PC-3 (cell line): ENCODE data around the gene SELENOM. TPM values are rescaled to one million over a fixed set of nuclear protein-coding genes. Genes with fewer than 3 reads are reported as not detected.

Experiments
- ATAC-seq: fragments of 200-7000 bp; cut with Tn5 transposase; 2 replicates; pipeline ENCODE4 v1.9.1; 2020; ENCODE audit warnings: mild to moderate bottlenecking, moderate library complexity
- BruUV-seq: library from RNA; stranded (reverse); fragments of 400-500 nt; replicated peaks from 2 replicates; lab custom pipeline; 2021; lab: Mats Ljungman, UMichigan
- CTCF ChIA-PET: fragments of 300-600 bp; sonication (Branson Sonifier 250); formaldehyde crosslinking; loops from one replicate; lab custom pipeline; 2022; ENCODE audit warnings: antibody characterized with exemption; lab: Charles Lee
- POLR2A ChIA-PET: fragments of 300-600 bp; sonication (Branson Sonifier 250); formaldehyde crosslinking; loops from one replicate; lab custom pipeline; 2022; ENCODE audit warnings: antibody characterized with exemption; ENCODE audit not compliant: unreplicated experiment; lab: Charles Lee
- DNase-seq: peaks from one replicate; pipeline ENCODE4 v3.0.0-alpha.2; 2015
- H2AFZ ChIP-seq: fragments of 300-600 bp; sonication (generic); 2 replicates; pipeline ENCODE4 v1.6.0; 2016; ENCODE audit warnings: antibody characterized with exemption, low read length
- H3F3A ChIP-seq: fragments of 300-600 bp; sonication (generic); one replicate; pipeline ENCODE4 v1.6.0; 2017; ENCODE audit warnings: antibody characterized with exemption, low read length, control low read depth, mild to moderate bottlenecking; ENCODE audit not compliant: unreplicated experiment
- H3K27ac ChIP-seq: fragments of 300-600 bp; sonication (generic); 2 replicates; pipeline ENCODE4 v1.5.1; 2016; ENCODE audit warnings: mild to moderate bottlenecking, low read length
- H3K27me3 ChIP-seq: fragments of 300-600 bp; sonication (generic); 2 replicates; pipeline ENCODE4 v1.6.1; 2016; ENCODE audit warnings: low read length, mixed read lengths
- H3K36me3 ChIP-seq: fragments of 300-600 bp; sonication (generic); 2 replicates; pipeline ENCODE4 v1.6.1; 2016; ENCODE audit warnings: low read depth, mixed run types, low read length, mixed read lengths
- H3K4me1 ChIP-seq: fragments of 300-600 bp; sonication (generic); 2 replicates; pipeline ENCODE4 v1.5.1; 2016; ENCODE audit warnings: low read length; ENCODE audit not compliant: insufficient read depth
- H3K4me2 ChIP-seq: fragments of 300-600 bp; sonication (generic); 2 replicates; pipeline ENCODE4 v1.6.0; 2016; ENCODE audit warnings: low read length
- H3K4me3 ChIP-seq: fragments of 300-600 bp; sonication (generic); 2 replicates; pipeline ENCODE4 v1.5.1; 2016; ENCODE audit warnings: mild to moderate bottlenecking, low read length, mixed read lengths
- H3K79me2 ChIP-seq: fragments of 300-600 bp; sonication (generic); 2 replicates; pipeline ENCODE4 v1.6.1; 2017; ENCODE audit warnings: low read length, mixed read lengths
- H3K9ac ChIP-seq: fragments of 300-600 bp; sonication (generic); 2 replicates; pipeline ENCODE4 v1.6.0; 2016; ENCODE audit warnings: mild to moderate bottlenecking, low read length
- H3K9me2 ChIP-seq: fragments of 300-600 bp; sonication (generic); replicated peaks from 2 replicates; pipeline ENCODE4 v1.6.1; 2016; ENCODE audit warnings: mixed run types, low read length, mixed read lengths
- H3K9me3 ChIP-seq: fragments of 300-600 bp; sonication (generic); 2 replicates; pipeline ENCODE4 v1.6.1; 2016; ENCODE audit warnings: low read length, mixed read lengths
- H4K20me1 ChIP-seq: fragments of 300-600 bp; sonication (generic); 2 replicates; pipeline ENCODE4 v1.6.1; 2016; ENCODE audit warnings: low read length, mixed read lengths
- EZH2 ChIP-seq: fragments of 300-600 bp; sonication (generic); IDR thresholded peaks from one replicate; pipeline ENCODE4 v1.6.1; 2017; ENCODE audit warnings: antibody characterized with exemption, mild to moderate bottlenecking, low read length; ENCODE audit not compliant: unreplicated experiment
- EZH2phosphoT487 ChIP-seq: fragments of 300-600 bp; sonication (generic); IDR thresholded peaks from 2 replicates; pipeline ENCODE4 v1.6.1; 2018; ENCODE audit warnings: mild to moderate bottlenecking, antibody characterized with exemption, low read length, borderline replicate concordance
- intact Hi-C: fragments of 100-400 bp; cut with micrococcal nuclease; formaldehyde crosslinking; loops from 2 replicates; pipeline ENCODE4 v1.9.0; 2023
- total RNA-seq: library from RNA; depleted of rRNA; stranded (reverse); fragments of >200 nt; gene quantifications from 2 replicates; pipeline ENCODE4 v1.2.3, GENCODE V29; 2014
- TF ChIP-seq, protein P1 (sequence below): fragments of 300-600 bp; sonication (generic); conservative IDR thresholded peaks from 2 replicates; pipeline ENCODE4 v1.5.1; 2017; ENCODE audit warnings: antibody characterized with exemption, low read depth, mild to moderate bottlenecking, low read length

Gene SELENOM
- total RNA-seq, 1 experiment from 2014 or later, result 36.8 TPM

DNA sequence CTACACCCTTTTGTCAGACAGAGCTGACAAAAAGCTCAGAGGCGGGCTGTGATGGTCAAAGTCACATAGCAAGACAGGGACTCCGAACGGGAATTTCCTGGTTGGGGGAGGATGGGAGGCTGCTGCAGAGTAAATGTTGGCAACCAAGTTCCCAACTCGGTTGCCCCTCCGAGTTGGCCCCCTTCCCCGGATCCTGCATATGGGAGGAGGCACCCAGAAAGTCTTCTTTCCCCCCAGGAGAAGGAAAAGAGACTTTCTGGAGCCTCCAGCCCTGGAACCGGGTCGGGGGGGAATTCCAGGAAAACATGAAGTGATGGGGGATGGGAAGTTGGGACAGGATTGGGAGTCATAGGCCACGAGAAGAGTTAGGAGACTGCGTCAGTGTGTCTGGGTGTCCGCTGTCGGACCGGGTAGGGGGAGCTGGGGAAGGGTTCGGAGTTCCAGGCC lies 614 bp downstream of the SELENOM start:
- Histone ChIP-seq H3K4me3 (peak overlapping the region; percentile 74), H3K9ac (peak overlapping the region; percentile 66), H3K79me2 (no peaks in the 10 kb centered on the region), H3K9me2 (no peaks in the 10 kb centered on the region), H3K36me3 (peaks cover 4% of the 10 kb centered on the region; the same call in 1 of the 2 replicates), H2AFZ (peak overlapping the region; percentile 79), H3F3A (no peaks in the 10 kb centered on the region), H3K27ac (no peak overlapping the region), H3K27me3 (no peaks in the 10 kb centered on the region), H3K9me3 (no peaks in the 10 kb centered on the region), H3K4me1 (peaks cover 4% of the 10 kb centered on the region; the same call in 1 of the 2 replicates), H4K20me1 (no peaks in the 10 kb centered on the region), H3K4me2 (peak overlapping the region; percentile 84)
- BruUV-seq, result TSS peak; percentile 62
- intact Hi-C loops, result loop anchor here (1.0 kb wide), 2 partner anchors 43 to 125 kb away; no protein-coding TSS in a partner anchor
- no peak for ATAC-seq
- POLR2A ChIA-PET, result interaction anchor here (0.9 kb wide), 1 partner anchor 138 kb away, joined by 4 read pairs; the partner anchor contains the start of genes MORC2 and TUG1
- DNase-seq, result no peak
- TF ChIP-seq EZH2phosphoT487 (no peak), EZH2 (no peak)
- TF ChIP-seq, protein P1, sequence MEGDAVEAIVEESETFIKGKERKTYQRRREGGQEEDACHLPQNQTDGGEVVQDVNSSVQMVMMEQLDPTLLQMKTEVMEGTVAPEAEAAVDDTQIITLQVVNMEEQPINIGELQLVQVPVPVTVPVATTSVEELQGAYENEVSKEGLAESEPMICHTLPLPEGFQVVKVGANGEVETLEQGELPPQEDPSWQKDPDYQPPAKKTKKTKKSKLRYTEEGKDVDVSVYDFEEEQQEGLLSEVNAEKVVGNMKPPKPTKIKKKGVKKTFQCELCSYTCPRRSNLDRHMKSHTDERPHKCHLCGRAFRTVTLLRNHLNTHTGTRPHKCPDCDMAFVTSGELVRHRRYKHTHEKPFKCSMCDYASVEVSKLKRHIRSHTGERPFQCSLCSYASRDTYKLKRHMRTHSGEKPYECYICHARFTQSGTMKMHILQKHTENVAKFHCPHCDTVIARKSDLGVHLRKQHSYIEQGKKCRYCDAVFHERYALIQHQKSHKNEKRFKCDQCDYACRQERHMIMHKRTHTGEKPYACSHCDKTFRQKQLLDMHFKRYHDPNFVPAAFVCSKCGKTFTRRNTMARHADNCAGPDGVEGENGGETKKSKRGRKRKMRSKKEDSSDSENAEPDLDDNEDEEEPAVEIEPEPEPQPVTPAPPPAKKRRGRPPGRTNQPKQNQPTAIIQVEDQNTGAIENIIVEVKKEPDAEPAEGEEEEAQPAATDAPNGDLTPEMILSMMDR, result no peak
- CTCF ChIA-PET, result interaction anchor here (1.0 kb wide), 1 partner anchor 42 kb away, joined by 16 read pairs; no protein-coding TSS in a partner anchor

DNA sequence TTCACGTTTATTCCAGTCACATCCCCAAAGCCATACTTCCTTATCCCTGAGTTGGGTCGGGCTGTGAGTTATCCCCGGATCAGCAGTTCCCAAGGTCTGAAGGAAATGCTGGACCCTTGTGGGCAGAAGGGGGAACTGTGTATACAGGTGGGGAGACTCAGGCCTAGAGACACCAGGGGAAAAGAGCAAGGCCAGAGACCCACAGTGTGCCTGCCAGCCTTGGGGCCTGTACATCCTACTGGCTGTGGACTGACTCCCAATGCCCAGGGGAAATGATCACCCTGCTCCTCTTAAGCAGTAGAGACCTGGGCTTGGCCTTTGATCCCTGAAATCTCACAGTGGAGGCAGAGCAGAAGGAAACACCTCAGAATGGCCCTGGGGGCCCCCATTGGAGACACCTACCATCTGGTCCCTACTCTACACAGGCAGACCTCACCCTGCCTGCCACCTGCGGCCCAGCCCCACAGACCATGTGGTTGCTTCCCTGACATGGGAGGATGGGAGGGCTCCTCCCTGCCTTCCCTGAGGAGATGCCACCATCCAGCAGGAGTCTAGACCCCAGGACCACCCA lies 1.3 kb downstream of the SELENOM start:
- Histone ChIP-seq H3K36me3 (peaks cover 4% of the 10 kb centered on the region; the same call in 1 of the 2 replicates), H3K9ac (no peak overlapping the region), H3F3A (no peaks in the 10 kb centered on the region), H3K27me3 (no peaks in the 10 kb centered on the region), H3K4me1 (peaks cover 4% of the 10 kb centered on the region; the same call in 1 of the 2 replicates), H4K20me1 (no peaks in the 10 kb centered on the region), H3K4me3 (no peak overlapping the region), H3K9me3 (no peaks in the 10 kb centered on the region), H3K4me2 (0 out of 2 replicates have a peak overlapping the region, but pooled peaks have one; percentile 84), H3K27ac (no peak overlapping the region), H3K79me2 (no peaks in the 10 kb centered on the region), H3K9me2 (no peaks in the 10 kb centered on the region), H2AFZ (no peak overlapping the region)
- ATAC-seq, result no peak
- intact Hi-C loops, result no loop called here
- DNase-seq, result no peak
- ChIA-PET POLR2A (no interaction called here), CTCF (no interaction called here)
- BruUV-seq, result no TSS peak
- TF ChIP-seq EZH2phosphoT487 (no peak), EZH2 (no peak)
- TF ChIP-seq, protein P1, result no peak
